Uterus (tissue), 4 donors: ENCODE measurements around the gene ZDBF2. TPM values are rescaled to one million over a fixed set of nuclear protein-coding genes. Genes with fewer than 3 reads are reported as not detected.

Experiments used
- DNase-seq, 2 donors: peaks; one replicate each; pipeline ENCODE4 v3.0.0-alpha.2; 2019 to 2020
- H3K27ac ChIP-seq, 2 donors: fragments of 200-600 bp; sonication (generic); 1 replicate in 1 of 2; 2 replicates in 1 of 2; pipeline ENCODE4 v1.5.1; 2016 to 2018
- H3K27me3 ChIP-seq, 2 donors: fragments of 200-600 bp; sonication (generic); one replicate each; pipeline ENCODE4 v1.5.1; 2018 to 2019; ENCODE audit warnings: control low read depth in 1 of 2
- H3K36me3 ChIP-seq, 2 donors: fragments of 200-600 bp; sonication (generic); one replicate each; pipeline ENCODE4 v1.5.1; 2019; ENCODE audit warnings: control low read depth in 1 of 2
- H3K4me1 ChIP-seq, 2 donors: fragments of 200-600 bp; sonication (generic); one replicate each; pipeline ENCODE4 v1.5.1; 2018 to 2019; ENCODE audit warnings: control low read depth in 1 of 2
- H3K4me3 ChIP-seq, 2 donors: fragments of 200-600 bp; sonication (generic); 1 replicate in 1 of 2; 2 replicates in 1 of 2; pipeline ENCODE4 v1.5.1; 2018 to 2019; ENCODE audit warnings: mild to moderate bottlenecking in 1 of 2
- H3K9me3 ChIP-seq, 2 donors: fragments of 200-600 bp; sonication (generic); one replicate each; pipeline ENCODE4 v1.5.1; 2019; ENCODE audit warnings: control low read depth in 1 of 2
- CTCF ChIP-seq, 4 experiments: fragments of 200-600 bp in 2 of 4; fragments of 450-650 bp in 2 of 4; sonication (generic) in 2 of 4; IDR thresholded peaks; one replicate each; pipeline ENCODE4 v1.5.1; 2016 to 2019; ENCODE audit warnings: antibody characterized with exemption in 4 of 4, mild to moderate bottlenecking in 2 of 4, moderate library complexity in 1 of 4
- POLR2A ChIP-seq, 2 donors: fragments of 450-650 bp; IDR thresholded peaks; one replicate each; pipeline ENCODE4 v1.6.1; 2016; ENCODE audit warnings: antibody characterized with exemption in 2 of 2, mild to moderate bottlenecking in 1 of 2, moderate library complexity in 1 of 2
- intact Hi-C: fragments of 100-400 bp; cut with DNase I; formaldehyde crosslinking; loops from one replicate; pipeline ENCODE4 v1.15.1; 2023; ENCODE audit warnings: low total_unique reads
- total RNA-seq, 4 donors: library from RNA; depleted of rRNA in 3 of 4; stranded (reverse); fragments of >200 nt in 3 of 4; gene quantifications; one replicate each; pipeline versions ENCODE4 v1.1.0 to v1.2.4, GENCODE V29; 2014 to 2023
- donor health status: DM: yes; HTN: yes; CAD: no.

The ZDBF2 gene
- total RNA-seq, 4 donors from 2014 or later = 9.7 to 33.7 (median 22.6) TPM

- H3K27ac ChIP-seq = no peak overlapping the region
- no peaks in the 10 kb centered on the region for H3K36me3 ChIP-seq
- intact Hi-C loops = no loop called here
- H3K4me3 ChIP-seq = no peak overlapping the region
- TF ChIP-seq CTCF (IDR thresholded peaks at IDR 0.05) (no peak), POLR2A (IDR thresholded peaks at IDR 0.05) (no peak)
- no peaks in the 10 kb centered on the region for H3K9me3 ChIP-seq
- no peaks in the 10 kb centered on the region for H3K4me1 ChIP-seq
- DNase-seq = no peak
- H3K27me3 ChIP-seq = no peaks in the 10 kb centered on the region
Measured at GRCh38 chr2:206305523-206306245, 31.2 kb downstream of the ZDBF2 start.

- no peak overlapping the region for H3K27ac ChIP-seq
- intact Hi-C loops = no loop called here
- TF ChIP-seq CTCF (IDR thresholded peaks at IDR 0.05) = no peak
- no peak for TF ChIP-seq POLR2A (IDR thresholded peaks at IDR 0.05)
Measured at GRCh38 chr2:206311026-206311425, 36.6 kb downstream of the ZDBF2 start.

GRCh38 chr2:206316141-206316540 lies 41.7 kb downstream of the ZDBF2 start:
- Histone ChIP-seq H3K9me3 (peaks cover 0 to 5% of the 10 kb centered on the region in 2 donors), H3K4me1 (no peaks in the 10 kb centered on the region), H3K27me3 (no peaks in the 10 kb centered on the region), H3K4me3 (no peak overlapping the region), H3K27ac (no peak overlapping the region), H3K36me3 (no peaks in the 10 kb centered on the region)
- DNase-seq = no peak
- intact Hi-C loops = no loop called here
- no peak for TF ChIP-seq POLR2A (IDR thresholded peaks at IDR 0.05)

More at GRCh38 chr2:206311026-206311425, 36.6 kb downstream of the ZDBF2 start:
- Histone ChIP-seq H3K36me3 (no peaks in the 10 kb centered on the region), H3K27me3 (no peaks in the 10 kb centered on the region), H3K4me3 (no peak overlapping the region), H3K9me3 (no peaks in the 10 kb centered on the region), H3K4me1 (no peaks in the 10 kb centered on the region)
- DNase-seq = no peak

- no peak for DNase-seq
- no peaks in the 10 kb centered on the region for H3K27me3 ChIP-seq
- H3K9me3 ChIP-seq = peaks cover 0 to 5% of the 10 kb centered on the region in 2 donors
- no peaks in the 10 kb centered on the region for H3K4me1 ChIP-seq
- no peaks in the 10 kb centered on the region for H3K36me3 ChIP-seq
- H3K4me3 ChIP-seq = no peak overlapping the region
- TF ChIP-seq POLR2A (IDR thresholded peaks at IDR 0.05) = no peak
- no peak for TF ChIP-seq CTCF (IDR thresholded peaks at IDR 0.05)
- no peak overlapping the region for H3K27ac ChIP-seq
- intact Hi-C loops = no loop called here
Measured at GRCh38 chr2:206323033-206323432, 48.6 kb downstream of the ZDBF2 start.

- H3K4me3 ChIP-seq = no peak overlapping the region
- intact Hi-C loops = no loop called here
Measured at GRCh38 chr2:206323486-206323885, 49.0 kb downstream of the ZDBF2 start.

More at GRCh38 chr2:206323486-206323885, 49.0 kb downstream of the ZDBF2 start:
- no peak for TF ChIP-seq POLR2A (IDR thresholded peaks at IDR 0.05)
- no peak for TF ChIP-seq CTCF (IDR thresholded peaks at IDR 0.05)
- Histone ChIP-seq H3K4me1 (no peaks in the 10 kb centered on the region), H3K9me3 (peaks cover 0 to 5% of the 10 kb centered on the region in 2 donors), H3K27ac (no peak overlapping the region), H3K27me3 (no peaks in the 10 kb centered on the region), H3K36me3 (no peaks in the 10 kb centered on the region)
- DNase-seq = no peak
